Stomach smooth muscle (tissue), 2 donors: Measurements from ENCODE around the gene DUOX2.
"Not testable (repeated sequence)": the region's sequence is repeated elsewhere in the genome, so short reads cannot be mapped to it uniquely, and the experiment has no call there.

Experiments used
- H3K27ac ChIP-seq: one replicate; pipeline ENCODE4 v1.7.0; 2013; ENCODE audit warnings: mild to moderate bottlenecking, low read length, inconsistent platforms
- H3K27me3 ChIP-seq, 2 donors: one replicate each; pipeline ENCODE4 v1.7.0; 2013; ENCODE audit warnings: low read length in 2 of 2; ENCODE audit not compliant: insufficient read depth in 2 of 2, control insufficient read depth in 1 of 2
- H3K36me3 ChIP-seq, 2 donors: one replicate each; pipeline ENCODE4 v1.7.0; 2013; ENCODE audit warnings: low read length in 2 of 2; ENCODE audit not compliant: control insufficient read depth in 2 of 2, insufficient read depth in 2 of 2
- H3K4me1 ChIP-seq: one replicate; pipeline ENCODE4 v1.7.0; 2013; ENCODE audit warnings: low read length; ENCODE audit not compliant: control insufficient read depth, insufficient read depth
- H3K4me3 ChIP-seq, 2 donors: one replicate each; pipeline ENCODE4 v1.7.0; 2013; ENCODE audit warnings: low read length in 2 of 2
- H3K9ac ChIP-seq, 2 donors: one replicate each; pipeline ENCODE4 v1.7.0; 2013; ENCODE audit warnings: low read length in 2 of 2, mild to moderate bottlenecking in 1 of 2
- H3K9me3 ChIP-seq, 2 donors: one replicate each; pipeline ENCODE4 v1.7.0; 2013; ENCODE audit warnings: low read length in 2 of 2; ENCODE audit not compliant: control insufficient read depth in 2 of 2
- donor health status: healthy.
- donor health status: Pancreatic carcinoma.

The DUOX2 gene

DNA sequence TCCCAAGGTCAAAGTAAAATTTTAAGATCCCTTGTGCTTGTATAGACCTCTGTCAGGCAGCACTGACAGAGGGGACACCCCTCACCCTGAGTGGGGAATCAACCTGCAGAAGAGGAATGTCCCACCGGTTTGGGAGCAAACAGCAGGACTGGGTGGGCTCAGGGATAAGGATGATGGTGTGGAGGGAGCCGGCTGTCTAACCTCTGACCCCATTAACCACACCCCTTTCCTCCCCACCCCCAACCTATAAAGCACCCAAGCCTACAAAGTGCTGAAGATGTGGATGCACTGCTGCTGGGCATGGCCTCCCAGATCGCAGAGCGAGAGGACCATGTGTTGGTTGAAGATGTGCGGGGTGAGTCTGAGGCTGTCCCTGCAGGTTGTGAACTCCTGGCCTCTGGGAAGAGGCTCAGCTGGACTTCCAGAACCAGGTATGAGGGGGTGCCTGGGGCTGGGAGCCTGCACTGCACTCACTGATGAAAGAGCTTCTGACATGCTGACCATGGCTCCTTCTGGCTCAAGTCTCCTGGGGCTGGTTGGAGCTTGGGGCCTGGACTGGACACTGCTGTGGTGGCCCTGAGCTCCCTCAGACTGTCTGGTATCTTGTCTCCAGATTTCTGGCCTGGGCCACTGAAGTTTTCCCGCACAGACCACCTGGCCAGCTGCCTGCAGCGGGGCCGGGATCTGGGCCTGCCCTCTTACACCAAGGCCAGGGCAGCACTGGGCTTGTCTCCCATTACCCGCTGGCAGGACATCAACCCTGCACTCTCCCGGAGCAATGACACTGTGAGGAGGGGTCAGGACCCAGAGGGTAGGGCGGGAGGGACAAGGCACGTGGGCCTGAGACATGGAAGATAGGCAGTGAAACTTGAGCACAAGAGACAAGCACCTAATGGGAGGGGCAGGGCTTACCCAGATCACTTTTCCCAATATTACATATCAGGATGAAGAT is 25.1 kb upstream of the DUOX2 start:
- Histone ChIP-seq H3K9ac (no peak overlapping the region), H3K27ac (no peak overlapping the region), H3K9me3 (no peaks in the 10 kb centered on the region), H3K27me3 (peaks cover 23 to 42% of the 10 kb centered on the region in 2 donors), H3K4me1 (peaks cover 4% of the 10 kb centered on the region), H3K4me3 (no peak overlapping the region), H3K36me3 (no peaks in the 10 kb centered on the region)

DNA sequence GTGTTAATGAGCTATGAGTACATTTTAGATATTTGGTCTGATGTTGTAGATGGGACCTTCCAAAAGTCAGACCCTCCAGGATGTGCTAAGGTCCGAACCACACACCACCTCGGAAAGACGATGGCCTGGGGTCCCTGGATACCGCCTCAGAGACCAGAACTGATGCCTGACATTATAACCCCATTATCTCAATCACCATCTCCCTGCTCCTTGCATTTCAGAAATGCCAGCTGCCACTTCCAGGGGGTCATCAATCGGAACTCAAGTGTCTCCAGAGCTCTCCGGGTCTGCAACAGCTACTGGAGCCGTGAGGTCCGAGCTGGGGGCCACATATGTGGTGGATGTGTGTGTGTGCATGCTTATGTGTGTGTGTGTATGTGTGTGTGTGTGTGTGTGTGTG is 23.7 kb upstream of the DUOX2 start:
- Histone ChIP-seq H3K4me3 (no peak overlapping the region), H3K4me1 (peaks cover 4% of the 10 kb centered on the region), H3K9ac (no peak overlapping the region), H3K36me3 (no peaks in the 10 kb centered on the region), H3K27ac (no peak overlapping the region), H3K27me3 (peaks cover 28 to 50% of the 10 kb centered on the region in 2 donors), H3K9me3 (no peaks in the 10 kb centered on the region)

DNA sequence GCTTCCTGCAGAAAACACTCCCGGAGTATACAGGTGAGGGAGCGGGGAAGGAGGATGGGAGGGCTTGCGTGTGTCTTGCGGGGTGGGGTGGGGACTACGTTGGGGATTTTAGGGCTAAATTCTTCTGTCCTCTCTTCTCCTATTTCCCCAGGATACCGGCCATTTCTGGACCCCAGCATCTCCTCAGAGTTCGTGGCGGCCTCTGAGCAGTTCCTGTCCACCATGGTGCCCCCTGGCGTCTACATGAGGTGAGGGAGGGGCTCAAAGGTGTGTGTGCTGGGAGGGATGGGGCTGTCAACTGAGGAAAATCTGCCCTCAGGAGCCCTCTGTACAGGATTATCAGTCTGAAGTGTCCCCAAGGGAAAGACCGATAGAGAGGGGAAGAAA is 22.4 kb upstream of the DUOX2 start:
- Histone ChIP-seq H3K4me1 (peaks cover 4% of the 10 kb centered on the region), H3K9ac (no peak overlapping the region), H3K9me3 (no peaks in the 10 kb centered on the region), H3K27me3 (peaks cover 29 to 48% of the 10 kb centered on the region in 2 donors), H3K27ac (no peak overlapping the region), H3K36me3 (no peaks in the 10 kb centered on the region), H3K4me3 (no peak overlapping the region)

DNA sequence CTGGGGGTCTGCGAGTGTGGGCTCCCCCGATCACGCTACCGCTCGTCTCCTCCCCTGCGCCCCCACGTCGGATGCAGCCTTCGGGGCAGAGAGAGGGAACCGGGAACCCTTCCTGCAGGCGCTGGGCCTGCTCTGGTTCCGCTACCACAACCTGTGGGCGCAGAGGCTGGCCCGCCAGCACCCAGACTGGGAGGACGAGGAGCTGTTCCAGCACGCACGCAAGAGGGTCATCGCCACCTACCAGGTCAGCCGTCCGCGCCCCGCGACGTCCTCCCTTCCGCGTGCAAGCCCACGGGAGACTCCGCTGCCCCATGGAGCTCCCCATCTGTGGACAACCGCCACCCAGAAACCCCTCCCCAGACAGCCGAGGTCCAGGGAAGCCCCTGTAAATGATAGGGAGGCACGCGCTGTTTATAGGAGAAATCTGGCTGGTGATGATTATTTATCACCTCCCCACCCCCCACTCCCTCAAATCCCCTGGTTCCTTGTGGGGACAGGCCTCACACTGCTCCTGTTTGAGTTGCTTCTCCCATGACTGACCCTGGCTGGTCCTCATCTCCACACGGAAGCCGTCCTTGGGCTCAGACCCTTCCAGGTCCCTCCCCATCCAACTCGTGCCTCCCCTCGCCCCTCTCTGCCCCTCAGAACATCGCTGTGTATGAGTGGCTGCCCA is 21.9 kb upstream of the DUOX2 start:
- H3K9ac ChIP-seq, H3K36me3 ChIP-seq, H3K9me3 ChIP-seq, H3K4me3 ChIP-seq, H3K27ac ChIP-seq, H3K4me1 ChIP-seq: not testable (repeated sequence)
- peaks cover 33 to 49% of the 10 kb centered on the region in 2 donors for H3K27me3 ChIP-seq

DNA sequence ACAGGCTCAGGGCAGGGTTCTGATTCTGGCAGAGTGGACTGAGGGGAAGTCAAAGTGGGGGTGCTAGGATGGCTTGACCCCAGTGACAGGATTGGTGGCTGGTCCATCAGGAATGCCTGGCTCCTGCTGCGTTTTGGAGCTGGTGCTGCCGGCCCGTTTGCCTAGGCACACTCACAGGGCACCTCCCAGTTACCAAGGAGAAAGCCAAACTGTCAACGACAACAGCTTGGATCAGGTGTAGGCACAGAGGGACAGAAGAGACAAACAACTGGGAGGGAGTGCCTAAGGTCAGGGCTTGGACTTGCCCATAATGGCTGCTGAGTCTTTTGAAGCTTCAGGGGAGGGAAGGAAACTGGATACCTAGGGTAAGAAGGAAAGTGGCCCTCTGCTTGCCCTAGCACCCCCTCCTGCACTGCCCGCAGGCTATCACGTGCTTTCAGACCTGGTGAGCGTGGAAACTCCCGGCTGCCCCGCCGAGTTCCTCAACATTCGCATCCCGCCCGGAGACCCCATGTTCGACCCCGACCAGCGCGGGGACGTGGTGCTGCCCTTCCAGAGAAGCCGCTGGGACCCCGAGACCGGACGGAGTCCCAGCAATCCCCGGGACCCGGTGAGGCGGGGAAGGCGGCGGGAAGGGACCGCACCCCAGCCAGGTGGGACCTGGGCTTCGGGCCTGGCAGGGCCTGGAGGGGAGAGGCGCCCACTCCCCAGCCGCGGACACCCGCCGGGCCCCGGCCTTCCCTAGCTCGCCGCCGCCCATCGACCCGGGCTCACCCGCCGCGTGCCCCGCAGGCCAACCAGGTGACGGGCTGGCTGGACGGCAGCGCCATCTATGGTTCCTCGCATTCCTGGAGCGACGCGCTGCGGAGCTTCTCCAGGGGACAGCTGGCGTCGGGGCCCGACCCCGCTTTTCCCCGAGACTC is 21.0 kb upstream of the DUOX2 start:
- Histone ChIP-seq H3K4me1 (peaks cover 4% of the 10 kb centered on the region), H3K9me3 (no peaks in the 10 kb centered on the region), H3K9ac (no peak overlapping the region), H3K36me3 (no peaks in the 10 kb centered on the region), H3K27ac (no peak overlapping the region), H3K27me3 (peaks cover 39 to 56% of the 10 kb centered on the region in 2 donors), H3K4me3 (peak overlapping the region; percentile 25 to 44)

DNA sequence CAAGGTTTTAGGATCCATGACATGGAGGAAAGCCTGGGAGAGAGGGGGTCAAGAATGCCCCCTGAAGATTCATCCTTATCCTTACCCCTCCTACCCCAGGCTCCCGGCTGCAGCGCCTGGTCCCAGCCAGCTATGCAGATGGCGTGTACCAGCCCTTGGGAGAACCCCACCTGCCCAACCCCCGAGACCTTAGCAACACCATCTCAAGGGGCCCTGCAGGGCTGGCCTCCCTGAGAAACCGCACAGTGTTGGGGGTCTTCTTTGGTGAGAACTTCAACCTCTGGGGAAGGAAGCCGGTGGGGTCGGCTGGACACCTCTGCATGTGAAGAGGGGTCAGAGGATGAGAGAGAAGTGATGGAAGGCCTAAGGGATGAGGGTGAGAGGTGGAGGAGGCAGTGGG is 20.1 kb upstream of the DUOX2 start:
- H3K36me3 ChIP-seq = no peaks in the 10 kb centered on the region
- H3K4me1 ChIP-seq = peaks cover 4% of the 10 kb centered on the region
- peaks cover 48 to 61% of the 10 kb centered on the region in 2 donors for H3K27me3 ChIP-seq
- no peak overlapping the region for H3K4me3 ChIP-seq
- no peaks in the 10 kb centered on the region for H3K9me3 ChIP-seq
- no peak overlapping the region for H3K9ac ChIP-seq
- no peak overlapping the region for H3K27ac ChIP-seq

DNA sequence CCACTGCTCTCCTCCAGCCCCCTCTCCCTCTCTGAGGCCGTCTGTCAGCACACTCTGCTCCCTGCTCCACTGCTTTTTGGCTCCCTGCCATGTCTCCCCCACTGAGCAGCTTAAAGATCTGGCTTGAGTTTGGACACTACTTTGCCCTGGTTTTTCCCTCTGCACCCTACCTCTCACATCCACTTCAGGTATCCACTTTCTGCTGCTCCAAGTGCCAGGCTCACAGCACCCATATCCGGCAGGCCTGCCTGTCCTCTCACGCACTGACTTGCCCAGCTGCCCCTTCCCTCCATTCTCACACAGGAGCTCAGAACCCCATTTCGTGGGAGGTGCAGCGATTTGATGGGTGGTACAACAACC is 19.6 kb upstream of the DUOX2 start:
- Histone ChIP-seq H3K9me3 (no peaks in the 10 kb centered on the region), H3K4me3 (no peak overlapping the region), H3K27ac (no peak overlapping the region), H3K9ac (no peak overlapping the region), H3K36me3 (no peaks in the 10 kb centered on the region), H3K27me3 (peaks cover 53 to 63% of the 10 kb centered on the region in 2 donors), H3K4me1 (peaks cover 9% of the 10 kb centered on the region)

DNA sequence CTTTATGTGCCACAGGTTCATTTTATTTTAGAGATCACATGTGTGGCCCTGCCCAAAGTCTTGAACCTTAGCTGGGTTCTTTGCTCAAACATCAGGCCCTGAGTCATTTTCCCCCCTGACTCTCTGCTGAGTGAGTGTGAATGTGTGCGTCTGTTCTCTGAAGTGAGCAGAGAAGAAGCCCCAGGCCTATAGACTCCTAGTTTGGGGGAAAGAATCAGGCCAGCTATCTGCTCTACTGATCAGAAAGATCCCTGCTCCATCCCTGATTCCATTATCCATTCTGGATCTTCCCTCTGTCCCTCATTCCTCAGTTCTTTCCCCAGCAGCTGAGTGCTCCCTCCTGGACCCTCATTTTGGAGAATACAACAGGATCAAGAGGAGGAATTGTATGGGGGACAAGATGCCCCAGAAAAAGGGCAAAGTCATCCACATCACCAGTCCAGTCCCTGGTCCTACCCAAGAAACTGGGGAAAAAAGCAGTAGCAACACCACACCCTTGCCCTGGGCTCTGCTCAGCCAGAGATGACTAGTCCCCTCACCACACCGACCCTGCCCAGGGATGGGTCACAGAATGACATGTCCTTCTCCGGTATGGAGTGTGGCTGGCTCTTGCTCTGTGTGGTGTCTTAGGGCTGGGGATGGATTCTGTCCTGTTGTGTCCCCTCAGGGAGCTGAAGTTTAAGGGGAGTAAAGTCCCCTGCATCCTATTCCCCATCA is 19.0 kb upstream of the DUOX2 start:
- Histone ChIP-seq H3K4me3 (no peak overlapping the region), H3K36me3 (no peaks in the 10 kb centered on the region), H3K4me1 (peaks cover 9% of the 10 kb centered on the region), H3K9me3 (peaks cover 0 to 3% of the 10 kb centered on the region in 2 donors), H3K9ac (no peak overlapping the region), H3K27ac (no peak overlapping the region), H3K27me3 (peaks cover 58 to 63% of the 10 kb centered on the region in 2 donors)

DNA sequence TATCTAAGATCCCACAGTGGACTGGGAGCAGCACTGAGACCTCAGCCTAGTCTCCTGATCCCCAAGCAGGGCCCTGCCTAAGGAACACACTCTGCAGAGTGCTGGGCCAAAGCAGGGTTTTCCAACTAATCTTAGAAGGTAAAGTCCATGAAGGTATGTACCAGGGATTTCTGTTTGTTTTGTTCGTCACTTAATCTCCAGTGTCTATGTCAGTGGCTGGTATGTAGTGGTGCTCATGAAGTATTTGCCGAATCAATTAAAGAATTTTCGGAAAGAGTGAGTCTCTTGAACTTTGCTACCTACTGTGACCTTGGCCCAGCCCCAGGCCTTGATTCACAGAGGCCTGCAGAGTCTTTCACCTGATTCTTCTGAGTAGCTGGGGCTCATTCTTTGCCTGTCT is 17.5 kb upstream of the DUOX2 start:
- Histone ChIP-seq H3K9me3 (peaks cover 0 to 3% of the 10 kb centered on the region in 2 donors), H3K4me1 (peaks cover 9% of the 10 kb centered on the region), H3K27me3 (peaks cover 58 to 61% of the 10 kb centered on the region in 2 donors), H3K27ac (no peak overlapping the region), H3K36me3 (no peaks in the 10 kb centered on the region), H3K4me3 (no peak overlapping the region), H3K9ac (no peak overlapping the region)
